AG04449 (cell line): ENCODE measurements around the gene RHPN2.
A peak's percentile ranks its signal among the peaks of the same experiment; 100 is the strongest.

Experiments
- CTCF ChIA-PET: fragments of 350-600 bp; formaldehyde crosslinking; extraction: SDS; loops from one replicate; lab custom pipeline; 2021; ENCODE audit warnings: antibody characterized with exemption; lab: Yijun Ruan, JAX
- POLR2A ChIA-PET: fragments of 400-600, 350-600 bp; formaldehyde crosslinking; extraction: SDS; loops from one replicate; lab custom pipeline; 2020; ENCODE audit warnings: antibody characterized with exemption, inconsistent platforms; lab: Yijun Ruan, JAX
- DNase-seq: peaks from one replicate; pipeline ENCODE4 v3.0.0-alpha.2; 2010; ENCODE audit warnings: low read depth, low spot score
- H3K4me3 ChIP-seq: 2 replicates; pipeline ENCODE4 v1.5.1; 2011; ENCODE audit warnings: low read depth, mild to moderate bottlenecking, control low read depth, low read length
- TF ChIP-seq, protein P1 (sequence below): IDR thresholded peaks from one replicate; pipeline ENCODE4 v1.5.1; 2011; ENCODE audit warnings: mild to moderate bottlenecking, moderate library complexity, low read length, control low read depth, inconsistent platforms; ENCODE audit not compliant: insufficient read depth; ENCODE audit errors: missing control alignments

The RHPN2 gene

DNA sequence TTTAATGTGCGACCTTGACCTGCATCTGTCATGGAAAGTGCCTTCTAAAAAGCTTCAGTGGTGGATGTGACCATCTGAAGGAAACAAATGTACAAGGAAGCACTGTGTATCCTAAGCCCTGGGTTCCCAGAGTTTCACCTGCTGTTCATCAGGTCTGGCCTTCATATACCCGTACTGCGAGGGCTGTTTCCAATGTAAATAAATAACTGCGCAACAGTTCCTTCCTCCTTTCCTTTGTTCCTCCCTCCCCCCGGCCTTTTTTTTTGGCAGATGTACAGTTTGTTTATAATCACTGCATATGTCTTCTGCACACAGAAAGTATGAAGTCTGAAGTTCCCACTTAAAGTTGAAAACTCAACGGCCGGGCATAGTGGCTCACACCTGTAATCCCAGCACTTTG is 87.4 kb downstream of the RHPN2 start:
- TF ChIP-seq, protein P1, sequence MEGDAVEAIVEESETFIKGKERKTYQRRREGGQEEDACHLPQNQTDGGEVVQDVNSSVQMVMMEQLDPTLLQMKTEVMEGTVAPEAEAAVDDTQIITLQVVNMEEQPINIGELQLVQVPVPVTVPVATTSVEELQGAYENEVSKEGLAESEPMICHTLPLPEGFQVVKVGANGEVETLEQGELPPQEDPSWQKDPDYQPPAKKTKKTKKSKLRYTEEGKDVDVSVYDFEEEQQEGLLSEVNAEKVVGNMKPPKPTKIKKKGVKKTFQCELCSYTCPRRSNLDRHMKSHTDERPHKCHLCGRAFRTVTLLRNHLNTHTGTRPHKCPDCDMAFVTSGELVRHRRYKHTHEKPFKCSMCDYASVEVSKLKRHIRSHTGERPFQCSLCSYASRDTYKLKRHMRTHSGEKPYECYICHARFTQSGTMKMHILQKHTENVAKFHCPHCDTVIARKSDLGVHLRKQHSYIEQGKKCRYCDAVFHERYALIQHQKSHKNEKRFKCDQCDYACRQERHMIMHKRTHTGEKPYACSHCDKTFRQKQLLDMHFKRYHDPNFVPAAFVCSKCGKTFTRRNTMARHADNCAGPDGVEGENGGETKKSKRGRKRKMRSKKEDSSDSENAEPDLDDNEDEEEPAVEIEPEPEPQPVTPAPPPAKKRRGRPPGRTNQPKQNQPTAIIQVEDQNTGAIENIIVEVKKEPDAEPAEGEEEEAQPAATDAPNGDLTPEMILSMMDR: no peak
- ChIA-PET CTCF (interaction anchor here (1.0 to 7.4 kb wide), 10 partner anchors 8 to 157 kb away, joined by 3 to 89 read pairs (median 6); no protein-coding TSS in a partner anchor), POLR2A (no interaction called here)
- DNase-seq: no peak
- H3K4me3 ChIP-seq: no peak overlapping the region

DNA sequence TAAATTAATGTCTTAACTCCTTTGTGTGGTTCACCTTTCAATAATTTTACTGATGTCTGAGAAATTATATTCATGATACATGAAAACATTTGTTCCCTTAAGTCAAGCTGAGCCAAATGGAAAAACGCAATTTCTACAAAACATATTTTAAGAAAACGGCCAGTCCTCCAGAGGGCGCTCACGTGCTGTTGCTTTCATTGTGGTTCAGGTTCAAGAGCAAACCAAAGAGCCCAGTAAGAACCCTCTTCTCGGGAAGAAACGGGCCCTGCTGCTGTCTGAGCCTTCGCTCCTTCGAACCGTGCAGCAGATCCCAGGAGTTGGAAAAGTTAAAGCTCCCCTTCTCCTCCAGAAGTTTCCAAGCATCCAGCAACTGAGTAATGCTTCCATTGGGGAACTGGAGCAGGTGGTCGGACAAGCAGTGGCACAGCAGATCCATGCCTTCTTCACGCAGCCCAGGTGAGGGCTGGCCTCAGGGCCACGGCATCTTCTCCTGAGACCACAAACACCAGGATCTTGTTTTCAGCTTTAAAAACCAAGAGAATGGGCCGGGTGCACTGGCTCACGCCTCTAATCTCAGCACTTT is 88.4 kb downstream of the RHPN2 start:
- H3K4me3 ChIP-seq: no peak overlapping the region
- TF ChIP-seq, protein P1: peak; percentile 74
- DNase-seq: no peak
- ChIA-PET POLR2A (no interaction called here), CTCF (interaction anchor here (0.6 to 7.4 kb wide), 41 partner anchors 9 to 303 kb away, joined by 3 to 89 read pairs (median 4); partner anchors contain the start of gene GPATCH1)

DNA sequence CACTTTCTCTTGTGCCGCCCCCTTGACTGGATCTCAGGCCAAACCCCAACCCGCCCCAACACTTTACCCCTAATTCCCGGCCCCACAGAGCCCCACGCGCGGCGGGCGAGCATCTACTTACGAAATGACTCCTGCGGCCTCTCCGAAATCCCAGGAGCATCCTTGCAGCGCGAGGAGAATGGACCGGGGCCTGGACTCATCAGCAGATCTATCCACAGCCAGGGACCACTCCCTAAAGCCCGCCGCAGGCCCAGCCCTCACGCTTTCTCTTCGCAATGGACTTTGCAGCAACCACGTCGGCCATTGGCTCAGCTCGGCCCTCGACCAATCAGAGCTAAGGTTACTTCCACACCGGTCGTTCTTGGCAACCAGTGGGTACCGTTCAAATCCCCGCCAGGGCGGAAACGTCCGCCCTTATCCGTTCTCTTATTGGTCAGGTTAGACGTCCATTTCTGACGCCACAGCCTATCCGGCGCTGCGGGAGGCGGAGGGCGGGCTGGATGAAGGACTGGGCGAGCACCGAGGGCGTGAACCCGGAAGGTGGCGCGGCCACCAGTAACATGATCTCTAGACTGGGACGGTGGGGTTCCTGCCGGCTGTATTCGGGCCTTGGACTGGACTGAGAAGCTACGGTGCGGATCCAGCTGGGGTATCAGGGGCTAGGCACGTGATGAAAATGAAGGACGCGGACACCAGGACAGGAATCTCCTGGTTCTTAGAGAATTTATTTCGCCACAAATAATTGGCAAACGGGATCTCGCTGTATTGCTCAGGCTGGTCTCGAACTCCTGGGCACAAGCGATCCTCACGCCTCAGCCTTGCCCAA is 92.8 kb downstream of the RHPN2 start, which contains the start of the genes CEP89 and FAAP24:
TSS of gene CEP89 (minus strand) at position 244 of the 826 bp plus-strand sequence. CDS start at position 160, 84 bp downstream.
TSS of gene FAAP24 (plus strand) at position 528 of the 826 bp plus-strand sequence. CDS start 955 bp downstream, outside the sequence.
- TF ChIP-seq, protein P1: no peak
- DNase-seq: peak; percentile 95
- ChIA-PET POLR2A (interaction anchor here (0.6 to 0.7 kb wide), 3 partner anchors 13 to 282 kb away, joined by 4 to 5 read pairs (median 4); no protein-coding TSS in a partner anchor), CTCF (interaction anchor here (0.7 to 7.4 kb wide), 5 partner anchors 11 to 331 kb away, joined by 3 to 65 read pairs (median 3); partner anchors contain the start of gene NUDT19)
- H3K4me3 ChIP-seq: peak within 1 kb of the TSS; percentile 84

DNA sequence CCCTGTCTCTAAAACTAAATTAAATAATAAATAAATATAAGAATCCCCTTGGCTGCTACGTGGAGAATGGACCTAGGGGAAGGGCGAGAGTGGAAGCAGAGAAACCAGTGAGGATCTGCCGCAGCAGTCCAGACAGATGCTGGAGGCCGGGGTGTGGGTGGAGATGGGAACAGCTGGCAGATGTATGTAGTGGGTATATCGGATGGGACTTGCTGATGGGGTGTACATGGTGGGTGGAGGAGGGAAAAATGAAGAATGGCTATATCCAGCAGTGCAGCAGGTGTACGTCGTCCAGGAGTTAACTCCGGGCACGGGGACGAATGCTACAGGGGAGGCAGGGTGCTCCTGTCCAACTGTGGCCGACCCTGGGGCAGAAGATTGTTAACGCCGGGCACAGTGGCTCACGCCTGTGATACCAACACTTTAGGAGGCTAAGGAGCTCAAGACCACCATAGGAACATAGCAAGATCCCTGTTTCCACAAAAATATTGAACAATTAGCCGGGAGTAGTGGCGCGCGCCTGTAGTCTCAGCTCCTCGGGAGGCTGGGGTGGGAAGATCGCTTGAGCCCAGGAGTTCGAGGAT is 93.6 kb downstream of the RHPN2 start:
- no peak for DNase-seq
- TF ChIP-seq, protein P1: no peak
- POLR2A ChIA-PET: interaction anchor here (0.6 to 0.7 kb wide), 4 partner anchors 12 to 281 kb away, joined by 4 to 5 read pairs (median 4); no protein-coding TSS in a partner anchor
- CTCF ChIA-PET: interaction anchor here (0.7 to 7.4 kb wide), 4 partner anchors 10 to 332 kb away, joined by 3 to 65 read pairs (median 3); no protein-coding TSS in a partner anchor
- H3K4me3 ChIP-seq: peak overlapping the region; percentile 84

DNA sequence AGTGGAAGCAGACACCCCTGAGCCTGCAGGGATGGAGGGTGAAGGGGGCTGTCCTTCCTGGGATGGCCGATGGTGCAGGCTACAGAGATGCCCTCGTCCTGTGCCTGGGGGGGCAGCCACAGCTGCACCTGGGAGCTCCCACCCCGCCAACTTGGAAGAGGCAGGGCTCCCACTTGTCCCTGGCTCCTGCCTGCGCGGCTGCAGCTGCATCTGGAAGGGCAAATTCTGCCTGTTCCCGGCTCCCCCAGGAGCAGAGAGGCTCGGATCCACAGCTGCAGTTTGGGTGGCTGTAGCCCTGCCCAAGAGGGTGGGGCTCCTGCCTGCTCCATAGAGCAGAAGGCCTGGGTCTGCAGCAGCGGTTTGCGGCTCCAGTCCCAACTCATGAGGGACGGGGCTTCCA is 95.1 kb downstream of the RHPN2 start:
- ChIA-PET CTCF (no interaction called here), POLR2A (no interaction called here)
- no peak overlapping the region for H3K4me3 ChIP-seq
- TF ChIP-seq, protein P1: no peak
- DNase-seq: no peak
